NCI-H748 treated with DMSO at 0.1 percent for 48 hours (cell line): Measurements from ENCODE around the gene NXPH3.
"Not testable (repeated sequence)": the region's sequence is repeated elsewhere in the genome, so short reads cannot be mapped to it uniquely, and the experiment has no call there.

ENCODE experiments used
- DNase-seq: peaks from one replicate; lab custom pipeline; 2025; lab: John Stamatoyannopoulos, UW

Gene NXPH3

DNA sequence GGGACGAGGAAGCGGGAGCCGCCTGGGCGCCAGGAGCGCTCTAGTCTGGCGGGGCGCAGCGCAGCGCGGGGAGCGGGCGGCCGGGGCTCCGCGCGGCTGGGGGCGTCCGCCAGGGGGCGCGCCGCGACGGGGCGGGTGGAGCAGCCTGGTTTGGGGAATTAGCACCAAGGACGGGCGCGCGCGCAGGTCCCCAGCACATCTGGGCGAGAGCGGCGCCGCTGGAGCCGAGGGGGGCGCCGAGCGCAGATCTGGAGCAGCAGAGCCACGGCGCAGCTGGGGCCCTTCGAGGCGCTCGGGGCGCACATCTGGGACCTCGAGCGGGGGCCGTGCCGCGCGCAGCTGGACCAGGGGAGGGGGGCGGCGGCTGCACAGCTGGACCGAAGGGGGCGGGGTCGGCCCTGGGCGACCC lies at the start of gene NXPH3:
TSS of gene NXPH3 (plus strand) at position 193 of the 409 bp plus-strand sequence. CDS start 349 bp downstream, outside the sequence.
- DNase-seq = peak; percentile 17

DNA sequence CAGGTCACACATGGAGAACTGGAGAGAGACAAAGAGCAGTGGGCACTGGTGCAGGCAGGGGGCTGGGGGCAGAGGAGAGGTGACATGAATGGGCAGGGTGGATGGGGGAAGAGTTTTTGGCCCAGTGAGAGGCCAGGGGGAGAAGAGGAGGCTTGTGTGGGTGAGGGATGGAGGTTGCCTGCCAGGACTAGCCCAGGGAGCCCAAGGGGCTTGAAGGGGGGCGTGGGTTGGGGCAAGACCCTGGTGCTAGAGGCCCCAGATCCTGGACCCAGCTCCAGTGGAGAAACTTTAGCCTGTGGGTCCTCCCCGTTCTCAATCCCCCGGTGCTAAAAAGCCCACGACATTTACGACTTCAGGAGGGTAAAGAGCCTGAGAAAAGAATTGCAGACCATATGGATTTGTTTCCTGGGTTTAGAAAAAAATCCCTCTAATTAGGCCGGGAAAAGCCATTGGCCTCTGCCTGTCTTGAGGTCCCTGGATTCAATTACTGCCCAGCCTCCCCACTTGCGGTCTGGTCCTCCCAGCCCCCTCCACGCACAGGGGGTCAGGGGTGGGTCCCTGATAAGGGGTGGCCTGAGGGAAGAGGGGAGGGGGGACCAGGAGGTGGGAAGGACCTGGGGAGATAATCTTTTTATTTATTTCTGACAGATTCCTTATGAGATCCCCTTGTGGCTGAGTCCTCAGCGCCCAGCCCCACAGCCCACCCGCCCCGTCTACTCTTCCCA lies 47.6 kb upstream of the NXPH3 start:
- DNase-seq = no peak

DNA sequence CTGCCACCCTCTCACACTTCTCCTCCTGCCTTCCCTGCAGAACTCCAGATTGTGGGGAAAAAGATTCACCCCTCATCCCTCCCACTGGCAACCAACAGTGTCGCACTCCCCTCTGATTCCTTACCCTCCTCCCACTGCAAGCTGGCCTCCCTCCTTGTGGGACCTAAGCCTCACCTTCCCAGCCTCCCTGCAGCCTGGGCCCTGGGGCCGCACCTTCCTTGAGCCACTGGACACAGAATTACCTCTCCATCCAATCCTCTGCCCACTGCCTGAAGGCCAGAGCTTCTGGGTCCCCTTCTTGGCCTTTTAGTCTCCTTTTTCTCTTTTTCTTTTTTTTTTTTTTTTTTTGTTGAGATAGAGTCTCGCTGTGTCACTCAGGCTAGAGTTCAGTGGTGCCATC lies 46.7 kb upstream of the NXPH3 start:
- DNase-seq = no peak

DNA sequence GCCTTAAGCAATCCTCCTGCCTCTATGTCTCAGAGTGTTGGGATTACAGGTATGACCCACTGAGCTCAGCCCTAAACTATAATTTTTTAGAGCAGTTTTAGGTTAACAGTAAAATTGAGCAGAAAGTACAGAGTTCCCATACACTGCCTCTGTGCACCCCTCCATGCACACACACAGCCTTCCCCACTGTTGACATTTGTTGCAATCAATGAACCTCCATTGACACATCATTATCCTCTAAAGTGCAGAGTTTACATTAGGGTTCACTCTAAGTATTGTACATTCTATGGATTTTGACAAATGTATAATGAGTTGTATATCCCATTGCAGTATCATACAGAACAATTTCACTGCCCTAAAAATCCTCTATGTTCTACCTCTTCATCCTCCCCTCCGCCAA lies 45.6 kb upstream of the NXPH3 start:
- DNase-seq = no peak

DNA sequence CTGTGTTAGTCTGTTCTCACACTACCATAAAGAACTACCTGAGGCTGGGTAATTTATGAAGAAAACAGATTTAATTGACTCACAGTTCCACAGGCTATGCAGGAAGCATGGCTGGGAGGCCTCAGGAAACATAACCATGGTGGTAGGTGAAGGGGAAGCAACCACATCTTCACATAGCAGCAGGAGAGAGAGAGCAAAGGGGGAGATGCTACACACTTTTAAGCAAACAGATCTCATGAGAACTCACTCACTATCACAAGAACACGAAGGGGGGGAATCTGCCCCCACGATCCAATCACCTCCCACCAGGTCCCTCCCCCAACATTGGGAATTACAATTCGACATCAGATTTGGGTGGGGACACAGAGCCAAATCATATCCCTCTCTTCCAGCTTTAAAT lies 31.8 kb upstream of the NXPH3 start:
- DNase-seq = no peak

DNA sequence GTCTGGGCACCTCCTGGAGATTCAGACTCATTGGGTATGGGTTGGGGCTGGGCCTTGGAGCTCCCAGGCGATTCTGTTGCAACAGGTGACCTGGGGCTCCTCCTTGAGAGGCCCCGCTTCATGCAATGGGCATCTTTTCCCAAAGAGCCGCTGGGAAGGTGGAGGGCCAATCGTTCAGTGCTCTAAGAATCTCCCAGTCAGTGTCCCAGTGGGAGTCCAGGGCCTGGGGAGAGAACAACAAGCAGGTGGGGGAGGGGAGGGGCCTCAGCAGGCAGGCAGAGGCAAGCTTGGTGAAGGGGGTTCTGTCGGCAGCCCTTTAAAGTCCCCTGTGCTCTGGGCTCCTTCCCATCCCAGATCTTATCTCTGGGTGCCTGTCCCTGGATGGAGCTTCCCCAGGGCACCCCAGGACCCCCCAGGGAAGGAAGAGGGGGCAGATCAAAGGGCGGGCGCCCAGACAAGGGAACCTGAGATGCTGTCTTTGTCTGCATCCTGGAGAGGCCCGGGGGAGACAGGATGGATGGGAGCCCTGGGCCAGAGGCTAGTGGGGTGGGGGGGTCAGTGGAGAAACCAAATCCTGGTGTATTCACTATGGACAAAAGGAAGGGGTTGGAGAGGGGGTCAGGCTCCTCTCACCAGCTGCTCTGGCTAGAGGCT lies 30.5 kb upstream of the NXPH3 start:
- DNase-seq = no peak

DNA sequence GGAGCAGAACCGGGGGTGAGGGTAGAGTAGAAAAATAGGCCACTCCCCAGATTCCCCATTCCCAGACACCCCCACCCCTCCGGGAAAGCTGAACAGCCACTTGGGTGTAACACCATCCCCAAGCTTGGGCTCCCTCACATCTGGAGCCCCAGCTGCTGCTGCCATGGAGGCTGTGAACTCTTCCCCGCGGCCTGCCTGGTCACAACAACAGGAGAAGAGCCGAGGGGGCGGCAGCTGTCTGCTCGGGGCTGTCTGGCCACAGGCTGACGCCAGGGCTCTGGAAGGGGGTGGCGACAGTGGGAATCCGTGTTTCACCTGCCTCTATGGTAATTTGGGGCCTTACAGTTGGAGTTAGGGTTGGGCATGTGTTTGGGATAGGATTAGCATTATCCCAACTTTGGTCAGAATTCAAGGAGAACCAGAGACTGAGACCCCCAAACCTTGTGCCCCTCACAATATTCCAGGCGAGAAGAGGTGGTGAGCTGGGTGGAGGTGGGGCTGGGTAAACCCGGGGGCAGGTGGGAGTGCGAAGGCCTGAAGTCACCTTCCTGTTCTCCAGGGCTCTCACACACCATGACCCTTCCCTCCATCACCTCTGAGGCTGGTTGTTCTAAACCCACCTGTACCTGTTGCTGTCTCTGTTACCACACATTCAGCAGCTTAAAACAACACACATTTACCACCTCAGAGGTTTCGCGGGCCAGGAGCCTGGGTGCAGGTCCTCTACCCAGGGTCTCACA lies 29.7 kb upstream of the NXPH3 start:
- no peak for DNase-seq

DNA sequence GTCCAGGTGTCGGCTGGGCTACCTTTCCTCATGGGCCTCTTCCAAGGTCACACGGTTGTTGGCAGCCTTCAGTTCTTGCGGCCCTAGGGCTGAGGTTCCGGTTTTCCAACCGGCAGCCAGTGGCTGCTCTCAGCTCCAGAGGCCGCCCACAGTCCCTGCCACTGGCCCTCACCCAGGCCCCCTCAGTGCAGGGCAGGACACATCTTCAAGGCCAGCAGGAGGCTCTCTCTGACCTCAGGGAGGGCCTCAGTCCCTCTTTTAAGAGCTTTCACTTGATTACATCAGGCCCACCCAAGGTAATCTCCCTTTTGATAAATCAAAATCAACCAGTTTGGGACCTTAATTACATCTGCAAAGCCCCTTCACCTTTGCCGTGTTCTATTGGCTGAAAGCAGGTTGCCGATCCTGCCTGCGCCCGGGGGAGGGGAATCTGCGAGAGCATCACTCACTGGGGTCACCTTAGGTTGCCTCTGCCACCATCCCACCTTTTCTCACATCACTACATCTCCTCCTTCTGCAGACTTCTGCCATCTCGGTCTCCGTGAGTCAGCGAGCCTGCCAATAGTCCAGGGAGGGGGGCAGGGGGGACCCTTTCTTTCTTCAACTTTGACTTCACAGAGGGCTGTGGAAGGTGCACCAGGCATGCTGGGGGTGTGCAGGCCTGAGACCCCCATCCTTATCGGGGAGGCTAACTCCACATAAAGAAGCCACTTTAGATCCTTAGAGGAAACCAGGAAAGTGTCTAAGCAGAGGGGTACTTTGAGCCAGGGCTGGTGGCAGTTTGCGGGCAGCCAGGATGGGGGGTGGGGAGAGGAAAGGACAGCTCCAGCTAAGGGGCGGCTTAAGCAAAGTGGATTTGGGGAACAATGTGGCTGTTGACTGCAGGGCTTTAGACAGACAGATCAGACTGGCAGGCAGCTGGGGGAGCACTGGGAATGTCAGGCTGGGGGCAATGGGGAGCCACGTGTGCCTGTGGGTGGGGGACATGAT lies 28.8 kb upstream of the NXPH3 start:
- no peak for DNase-seq

DNA sequence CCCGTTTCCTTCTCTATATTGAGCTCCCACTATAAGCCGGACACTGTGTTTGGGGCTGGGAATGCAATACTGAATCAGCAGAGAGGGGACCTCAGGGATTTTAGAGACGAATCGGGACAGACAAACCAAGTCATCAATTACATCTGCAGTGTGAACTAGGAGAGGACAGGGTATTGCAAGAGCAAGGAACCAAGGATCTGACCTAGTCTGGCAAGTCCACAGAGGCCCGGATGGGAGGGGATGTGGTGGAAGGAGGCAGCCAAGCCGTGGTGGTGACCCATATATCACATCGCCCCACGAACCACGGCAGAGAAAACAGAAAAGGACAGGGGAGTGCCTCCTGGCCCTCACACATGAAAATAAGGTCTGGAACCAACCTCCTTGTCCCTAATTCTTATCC lies 28.1 kb upstream of the NXPH3 start:
- DNase-seq = no peak

DNA sequence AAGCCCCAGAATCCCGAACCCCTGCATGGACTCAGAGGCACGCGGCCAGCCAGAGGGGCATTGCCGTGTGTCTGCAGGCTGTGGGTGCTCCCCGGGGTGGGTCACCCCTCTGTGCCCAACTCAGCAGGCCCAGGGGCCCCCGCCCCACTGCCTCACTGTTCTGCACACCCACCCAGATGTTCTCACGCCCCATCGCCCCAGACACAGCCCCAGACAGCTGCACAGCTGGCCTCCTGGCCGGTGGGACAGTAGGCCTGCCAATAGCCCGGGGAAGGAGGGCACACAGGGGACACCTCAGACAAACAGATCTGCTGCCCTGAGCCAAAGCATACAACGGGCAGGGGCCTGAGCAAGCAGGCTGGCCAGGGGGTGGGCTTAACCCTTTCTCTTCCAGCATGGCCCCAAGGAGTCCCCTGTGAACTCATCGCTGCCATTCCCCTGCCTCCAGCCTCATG lies 27.6 kb upstream of the NXPH3 start:
- no peak for DNase-seq

DNA sequence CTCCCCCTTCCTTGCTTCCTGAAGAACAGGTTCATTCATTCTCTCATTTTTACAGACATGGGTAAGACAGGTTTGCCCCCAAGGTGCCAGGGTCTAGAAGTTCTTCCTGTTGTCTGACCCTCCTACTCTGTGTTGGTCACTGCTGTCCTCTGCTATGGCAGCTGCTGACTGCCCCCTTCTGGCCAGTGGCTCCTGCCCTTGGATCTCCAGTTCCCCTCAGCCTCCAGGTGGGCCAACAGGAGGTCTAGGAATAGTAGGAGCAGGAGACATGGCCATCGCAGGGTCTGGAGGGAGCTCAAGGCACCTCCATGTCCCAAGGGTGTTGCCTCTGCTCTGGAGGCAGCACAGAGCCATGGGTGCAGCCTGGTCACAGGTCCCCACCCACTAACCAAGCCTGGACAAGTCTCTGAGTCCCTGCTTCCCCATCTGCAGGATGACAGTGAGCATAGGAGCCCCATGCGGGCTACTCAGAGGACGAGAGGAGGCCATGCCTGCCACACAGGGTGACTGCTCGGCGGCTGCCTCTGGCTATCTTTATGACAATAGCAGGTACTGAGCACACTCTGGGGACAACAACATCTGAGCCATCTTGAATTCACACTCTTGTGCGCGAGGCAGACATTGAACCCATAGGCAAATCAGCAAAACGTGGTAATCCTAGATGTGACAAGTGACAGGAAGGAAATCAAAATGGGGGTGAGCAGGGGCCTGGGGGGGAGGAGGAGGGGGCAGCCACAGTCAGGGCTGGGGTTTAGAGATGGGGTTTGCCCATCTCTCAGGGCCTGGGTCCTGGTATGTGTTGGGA lies 27.0 kb upstream of the NXPH3 start:
- no peak for DNase-seq

DNA sequence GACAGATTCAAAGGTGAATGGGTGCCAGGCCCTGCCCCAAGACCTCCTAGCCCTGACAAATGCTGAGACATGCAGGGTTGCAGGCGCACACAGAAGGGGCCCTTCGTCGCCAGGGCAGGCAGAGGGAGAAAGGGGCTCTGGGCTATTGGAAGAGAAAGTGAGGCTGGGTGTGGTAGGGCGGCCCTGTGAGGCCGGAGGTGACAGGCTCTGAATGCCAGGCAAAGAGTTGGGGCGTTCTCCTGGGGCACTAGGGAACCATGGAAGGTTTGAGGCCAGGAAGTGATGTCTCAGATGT lies 26.4 kb upstream of the NXPH3 start:
- DNase-seq = no peak

DNA sequence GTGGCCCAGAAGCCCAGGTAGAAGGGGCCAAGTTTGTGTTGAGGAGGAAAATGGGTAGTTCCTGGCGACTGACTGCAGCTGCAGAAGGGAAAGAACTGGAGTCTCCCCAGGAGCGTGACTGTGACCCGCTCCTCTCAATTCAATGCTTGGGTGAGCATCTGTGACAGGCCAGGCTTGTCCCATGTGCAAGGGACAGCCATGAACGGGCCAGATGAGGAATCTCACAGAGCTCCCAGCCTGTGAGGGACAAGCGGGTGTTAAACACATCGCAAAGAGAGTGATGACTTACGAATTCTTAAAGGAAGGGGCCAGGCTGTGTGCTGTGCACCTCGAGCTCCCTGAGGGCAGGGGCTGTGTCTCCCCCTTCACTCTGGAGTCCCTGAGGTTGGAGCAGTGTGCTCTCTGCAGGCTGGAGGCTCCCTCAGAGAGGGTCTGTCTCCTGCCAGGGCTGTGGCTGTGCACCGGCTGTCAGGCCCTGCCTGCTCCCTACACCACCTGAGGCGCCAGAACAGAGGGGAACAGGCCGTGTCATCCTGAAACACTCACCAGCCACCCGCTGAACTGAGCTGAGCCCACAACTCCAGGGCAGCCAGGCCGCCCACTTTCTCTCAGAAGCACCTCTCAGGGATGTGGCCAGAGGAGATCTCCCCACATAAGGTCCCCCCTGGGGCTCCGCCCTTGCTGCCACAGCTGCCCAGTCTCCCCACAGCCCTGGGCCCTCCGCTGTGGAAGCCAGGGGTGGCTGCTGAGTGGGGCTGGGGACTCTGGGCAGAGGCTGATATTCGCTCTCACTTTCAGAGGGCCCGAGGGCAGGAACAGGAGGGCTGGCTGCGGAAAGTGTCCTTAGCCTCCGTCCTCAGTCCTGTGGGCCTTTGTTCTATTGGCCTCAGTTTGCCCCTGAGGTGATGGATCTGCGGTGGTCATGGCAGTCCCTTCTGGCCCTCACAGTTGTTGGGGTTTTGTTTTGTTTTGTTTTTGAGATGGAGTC lies 25.7 kb upstream of the NXPH3 start:
- no peak for DNase-seq

DNA sequence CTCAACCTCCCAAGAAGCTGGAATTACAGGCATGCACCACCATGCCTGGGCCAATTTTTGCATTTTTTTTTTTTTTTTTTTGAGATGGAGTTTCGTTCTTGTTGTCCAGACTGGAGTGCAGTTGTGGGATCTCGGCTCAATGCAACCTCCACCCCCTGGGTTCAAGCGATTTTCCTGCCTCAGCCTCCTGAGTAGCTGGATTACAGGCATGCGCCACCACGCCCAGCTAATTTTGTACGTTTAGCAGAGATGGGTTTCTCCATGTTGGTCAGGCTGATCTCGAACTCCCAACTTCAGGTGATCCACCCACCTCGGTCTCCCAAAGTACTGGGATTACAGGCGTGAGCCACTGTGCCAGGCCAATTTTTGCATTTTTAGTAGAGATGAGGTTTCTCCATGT lies 24.9 kb upstream of the NXPH3 start:
- DNase-seq = not testable (repeated sequence)

DNA sequence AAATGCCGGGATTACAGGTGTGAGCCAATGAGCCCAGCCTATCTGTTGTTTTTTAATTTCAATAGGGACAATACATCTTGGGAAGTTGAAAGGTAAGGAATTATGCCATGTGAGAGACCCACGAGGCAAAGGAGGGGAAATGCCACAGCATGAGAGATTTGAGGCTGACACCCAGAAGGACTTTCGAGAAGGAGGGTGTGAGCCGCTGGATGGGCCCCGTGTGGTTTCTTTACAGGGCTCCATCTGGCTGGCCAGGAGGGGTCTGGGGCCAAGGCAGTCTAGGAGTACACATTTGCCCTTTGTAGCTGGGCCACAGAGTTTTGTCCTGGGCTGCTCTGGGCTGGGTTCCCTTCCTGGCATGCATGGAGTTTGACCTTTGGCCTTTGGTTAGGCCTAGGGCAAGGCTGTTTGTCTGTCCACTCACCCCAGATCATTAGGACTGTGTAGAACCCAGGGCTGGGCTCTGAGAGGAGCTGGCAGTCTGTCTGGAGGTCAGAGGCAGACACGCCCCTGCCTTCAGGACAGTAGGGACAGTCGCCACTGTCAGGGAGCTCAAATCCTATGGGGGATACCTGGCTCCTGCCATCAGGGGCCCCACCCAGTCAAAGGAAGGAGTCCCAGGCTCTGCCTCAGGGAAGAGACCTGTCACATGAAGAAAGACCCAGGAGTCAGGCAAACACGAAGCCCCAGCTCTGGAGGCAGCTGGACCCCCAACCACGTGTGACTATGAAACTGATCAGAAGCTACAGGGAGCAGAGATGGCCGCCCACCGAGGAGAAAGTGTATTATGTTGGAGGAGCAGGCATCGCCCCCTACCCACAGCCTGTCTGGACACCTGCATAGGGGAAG lies 24.2 kb upstream of the NXPH3 start:
- DNase-seq = no peak

DNA sequence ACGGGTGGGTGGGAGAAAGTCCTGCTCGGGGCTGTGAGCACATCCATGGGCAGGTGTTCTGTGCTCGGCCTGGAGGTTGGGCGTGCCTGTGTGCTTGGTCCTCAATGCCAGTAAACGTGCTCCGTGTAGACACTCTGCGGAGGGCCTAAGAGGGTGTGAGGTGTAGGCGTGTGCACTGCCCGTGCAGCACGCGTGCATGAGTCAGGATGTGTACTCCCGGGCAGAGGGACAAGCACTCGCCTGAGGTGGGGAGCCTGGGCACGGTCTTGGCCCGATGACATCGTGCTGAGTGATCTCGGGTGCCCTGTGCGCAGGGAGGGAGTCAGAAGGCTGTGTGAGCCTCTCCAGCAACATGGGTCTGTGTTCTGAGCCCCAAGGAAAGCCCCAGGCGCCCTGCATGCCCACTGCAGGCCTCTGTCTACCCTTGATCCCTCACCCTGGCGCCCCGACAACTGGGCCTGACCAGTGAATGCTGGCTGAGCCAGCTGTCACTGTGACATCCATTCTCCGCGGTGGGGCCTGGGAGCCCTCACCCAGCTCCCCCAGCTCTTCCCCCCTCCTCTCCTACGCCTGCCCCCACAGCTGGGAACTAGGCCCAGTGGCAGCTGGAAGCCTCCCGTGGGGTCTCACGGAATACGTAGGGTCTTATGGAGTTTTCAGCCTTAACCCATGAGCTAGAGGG lies 23.5 kb upstream of the NXPH3 start:
- DNase-seq = no peak

DNA sequence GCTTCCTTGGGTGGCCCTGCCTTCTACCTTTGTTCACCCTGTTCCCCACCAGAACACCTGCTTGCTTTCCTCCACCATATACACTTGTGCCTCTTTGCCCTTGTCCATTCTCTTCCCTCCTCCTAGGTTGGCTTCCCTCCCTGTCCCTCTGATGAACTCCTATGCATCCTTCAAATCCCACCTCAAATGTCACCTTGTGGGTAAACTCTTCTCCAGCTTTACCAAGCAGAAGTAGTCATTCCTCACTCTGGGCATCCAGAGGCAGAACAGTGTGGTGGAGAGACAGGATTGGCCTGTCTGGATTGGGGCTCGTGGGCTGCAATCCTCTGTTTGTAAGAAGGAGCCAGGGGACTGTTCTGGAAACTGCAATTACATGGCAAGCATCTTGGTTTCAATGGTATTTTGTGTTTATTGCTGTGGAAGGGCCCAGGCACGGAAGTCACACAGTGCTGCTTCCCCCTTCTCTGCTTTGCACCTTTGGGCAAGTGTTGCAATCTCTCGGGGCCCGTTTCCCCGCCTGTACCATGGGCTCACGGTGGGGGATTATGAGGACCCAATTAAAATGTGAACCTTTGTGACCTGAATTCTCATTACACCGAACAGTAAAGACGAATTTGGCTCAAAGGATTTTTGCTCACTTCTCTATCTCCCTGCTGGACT lies 21.9 kb upstream of the NXPH3 start:
- no peak for DNase-seq
